Retinal pigment epithelial cell (primary cell): Measurements from ENCODE around the gene LPP.

Experiments
- DNase-seq: peaks from one replicate; pipeline ENCODE4 v3.0.0-alpha.2; 2010; ENCODE audit warnings: low read depth
- H3K4me3 ChIP-seq: 2 replicates; pipeline ENCODE4 v1.5.1; 2011; ENCODE audit warnings: mild to moderate bottlenecking, low read length, control low read depth, moderate library complexity
- TF ChIP-seq, protein P1 (sequence below): conservative IDR thresholded peaks from 2 replicates; pipeline ENCODE4 v1.5.1; 2011; ENCODE audit warnings: low read depth, low read length, control low read depth, inconsistent platforms

LPP gene

DNA sequence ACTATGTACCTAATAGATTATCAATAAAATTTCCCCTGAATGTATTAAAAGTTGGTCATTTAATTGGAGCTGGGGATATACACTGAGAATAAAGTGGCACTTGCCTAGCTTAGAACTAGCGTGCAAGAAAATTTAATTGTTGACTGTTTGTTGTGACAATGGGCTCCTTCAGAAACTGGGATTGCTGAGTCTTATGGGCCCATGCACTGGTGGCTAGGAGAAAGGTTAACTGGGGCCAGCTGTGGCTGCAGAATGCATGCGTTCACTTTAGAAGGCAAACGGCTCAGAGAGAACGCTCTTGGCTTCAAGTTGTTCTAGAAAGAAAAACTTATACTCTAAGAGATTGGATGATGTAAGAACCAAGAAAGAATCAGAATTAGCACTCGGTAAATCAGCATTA, 18.7 kb upstream of the LPP start:
- no peak for DNase-seq
- H3K4me3 ChIP-seq, result no peak overlapping the region
- TF ChIP-seq, protein P1, sequence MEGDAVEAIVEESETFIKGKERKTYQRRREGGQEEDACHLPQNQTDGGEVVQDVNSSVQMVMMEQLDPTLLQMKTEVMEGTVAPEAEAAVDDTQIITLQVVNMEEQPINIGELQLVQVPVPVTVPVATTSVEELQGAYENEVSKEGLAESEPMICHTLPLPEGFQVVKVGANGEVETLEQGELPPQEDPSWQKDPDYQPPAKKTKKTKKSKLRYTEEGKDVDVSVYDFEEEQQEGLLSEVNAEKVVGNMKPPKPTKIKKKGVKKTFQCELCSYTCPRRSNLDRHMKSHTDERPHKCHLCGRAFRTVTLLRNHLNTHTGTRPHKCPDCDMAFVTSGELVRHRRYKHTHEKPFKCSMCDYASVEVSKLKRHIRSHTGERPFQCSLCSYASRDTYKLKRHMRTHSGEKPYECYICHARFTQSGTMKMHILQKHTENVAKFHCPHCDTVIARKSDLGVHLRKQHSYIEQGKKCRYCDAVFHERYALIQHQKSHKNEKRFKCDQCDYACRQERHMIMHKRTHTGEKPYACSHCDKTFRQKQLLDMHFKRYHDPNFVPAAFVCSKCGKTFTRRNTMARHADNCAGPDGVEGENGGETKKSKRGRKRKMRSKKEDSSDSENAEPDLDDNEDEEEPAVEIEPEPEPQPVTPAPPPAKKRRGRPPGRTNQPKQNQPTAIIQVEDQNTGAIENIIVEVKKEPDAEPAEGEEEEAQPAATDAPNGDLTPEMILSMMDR, result no peak

DNA sequence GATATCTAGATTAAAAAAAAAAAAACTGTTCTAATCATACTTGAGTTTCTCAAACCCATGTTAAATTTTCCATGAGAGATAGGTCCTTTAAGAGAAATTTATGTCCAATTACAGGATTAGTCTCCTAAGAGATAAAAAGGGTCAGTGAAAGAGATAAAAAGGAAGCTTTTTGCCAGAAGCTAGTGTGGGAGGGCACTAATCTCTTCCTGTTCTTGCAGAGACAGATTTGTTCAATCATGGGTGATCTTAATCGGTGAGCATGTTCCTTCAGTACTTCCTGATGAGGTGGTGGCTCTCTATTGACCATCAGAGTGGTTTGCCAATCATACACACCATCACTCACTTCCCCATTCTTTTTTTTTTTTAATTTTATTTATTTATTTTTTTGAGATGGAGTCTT, 16.9 kb upstream of the LPP start:
- H3K4me3 ChIP-seq, result no peak overlapping the region
- DNase-seq, result no peak
- TF ChIP-seq, protein P1, result no peak

DNA sequence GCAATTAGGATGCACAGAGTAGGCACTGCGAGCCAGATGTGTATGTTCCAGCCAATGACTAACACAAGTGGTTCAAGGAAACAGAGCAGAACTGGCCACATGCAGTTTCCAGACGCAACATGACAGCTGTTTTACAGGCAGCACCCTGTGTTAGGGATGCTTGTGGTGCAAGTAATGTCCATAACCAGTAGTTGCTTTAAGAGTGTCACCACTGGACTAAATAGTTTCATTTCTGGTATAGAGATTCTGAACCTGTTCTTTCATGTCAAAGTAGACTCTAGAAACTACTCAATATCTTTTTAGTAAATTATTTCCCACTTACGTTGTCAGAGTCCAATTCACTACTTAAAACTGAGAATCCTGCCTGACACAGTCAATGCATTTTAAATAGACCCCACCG, 14.5 kb upstream of the LPP start:
- TF ChIP-seq, protein P1, result no peak
- no peak overlapping the region for H3K4me3 ChIP-seq
- no peak for DNase-seq

DNA sequence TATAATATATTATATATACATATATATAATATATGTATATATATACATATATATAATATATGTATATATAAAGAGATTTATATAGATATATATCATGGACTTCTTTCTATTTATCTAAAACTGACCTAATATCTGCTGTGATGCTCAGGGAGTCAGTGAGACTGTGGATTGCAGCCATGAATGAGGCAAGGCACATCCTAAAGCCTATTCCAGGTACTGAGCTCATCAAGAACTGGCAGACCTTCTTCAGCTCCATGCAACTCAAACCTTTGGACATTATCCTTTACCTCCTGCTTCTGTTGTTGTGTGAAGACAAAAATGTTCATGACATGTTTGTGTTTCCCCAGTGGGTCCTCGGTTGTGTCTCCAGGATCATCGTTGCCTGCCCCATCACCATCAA, 7.7 kb upstream of the LPP start:
- TF ChIP-seq, protein P1, result no peak
- DNase-seq, result no peak
- no peak overlapping the region for H3K4me3 ChIP-seq

DNA sequence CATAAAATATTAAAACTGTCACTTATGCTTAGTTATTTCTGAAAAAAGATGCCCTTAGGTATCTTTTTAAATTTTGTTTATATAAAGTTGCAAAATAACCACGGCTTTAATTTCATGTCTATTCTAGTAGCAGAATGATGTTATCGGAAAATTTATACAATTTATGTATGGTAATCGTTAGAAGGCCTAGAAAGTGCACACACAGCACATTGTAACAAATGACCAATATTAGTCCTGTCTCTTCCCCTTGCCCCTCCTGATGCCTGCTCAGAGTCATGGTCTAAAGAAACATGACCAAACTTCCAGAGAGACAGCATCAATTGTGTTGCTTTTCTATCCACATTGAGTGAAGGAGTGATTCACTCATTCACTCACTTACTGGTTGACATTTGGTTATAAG, 6.2 kb upstream of the LPP start:
- TF ChIP-seq, protein P1, result no peak
- no peak for DNase-seq
- no peak overlapping the region for H3K4me3 ChIP-seq

DNA sequence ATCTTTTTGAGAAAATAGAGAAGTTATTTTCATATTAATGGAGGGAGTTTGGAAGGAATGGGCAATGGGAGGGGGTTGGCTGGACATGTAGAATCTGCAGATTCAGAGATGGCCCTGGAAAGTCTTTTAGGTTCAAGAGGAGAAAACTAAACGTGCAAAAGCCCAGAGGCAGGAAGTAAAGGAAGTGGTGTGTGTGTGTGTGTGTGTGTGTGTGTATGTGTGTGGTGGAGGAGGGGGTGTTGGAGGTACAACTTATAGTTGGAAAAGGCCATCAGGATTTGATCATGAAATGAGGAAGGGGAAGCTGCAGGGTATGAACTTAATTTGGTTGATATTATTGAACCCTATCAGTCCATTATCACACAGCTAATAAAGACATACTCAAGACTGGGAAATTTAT, 5.6 kb upstream of the LPP start:
- H3K4me3 ChIP-seq, result no peak overlapping the region
- DNase-seq, result no peak
- TF ChIP-seq, protein P1, result no peak

DNA sequence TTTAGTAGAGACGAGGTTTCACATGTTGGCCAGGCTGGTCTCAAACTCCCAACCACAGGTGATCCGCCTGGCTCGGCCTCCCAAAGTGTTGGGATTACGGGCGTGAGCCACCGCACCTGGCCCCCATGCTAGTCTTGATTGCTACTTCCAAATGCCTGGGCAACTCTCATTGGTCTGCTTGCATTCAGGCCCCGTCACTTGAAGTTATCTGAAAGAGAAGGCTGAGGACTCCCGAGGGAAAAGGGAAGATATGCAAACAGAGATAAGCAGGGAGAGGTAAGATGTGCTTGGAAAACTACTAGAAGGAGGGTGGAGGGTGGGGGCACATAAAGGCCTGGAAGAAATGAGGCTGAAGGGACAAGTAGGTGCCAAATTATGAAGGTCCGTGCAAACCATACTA, 4.4 kb upstream of the LPP start:
- no peak for DNase-seq
- TF ChIP-seq, protein P1, result no peak

More for the DNA sequence above, 4.4 kb upstream of the LPP start:
- H3K4me3 ChIP-seq, result no peak overlapping the region
